Measurements from ENCODE around the gene MAJIN. TPM values are rescaled to one million over a fixed set of nuclear protein-coding genes. Genes with fewer than 3 reads are reported as not detected.

Gene MAJIN
- total RNA-seq, 1 experiment from 2014 or later = not detected

- no peak overlapping the region for H3K4me3 Mint-ChIP-seq
- TF ChIP-seq NR1H2 (CRISPR knock-in tag; IDR thresholded peaks at IDR 0.05) (no peak), CREB1 (CRISPR knock-in tag; IDR thresholded peaks at IDR 0.05) (no peak), ELF4 (CRISPR knock-in tag; IDR thresholded peaks at IDR 0.05; ENCODE audit: low read depth) (no peak), IRF2 (CRISPR knock-in tag; IDR thresholded peaks at IDR 0.05; ENCODE audit: borderline replicate concordance, low read depth) (no peak), ZNF219 (CRISPR knock-in tag; IDR thresholded peaks at IDR 0.05; ENCODE audit: borderline replicate concordance) (no peak), NFE2L1 (CRISPR knock-in tag; IDR thresholded peaks at IDR 0.05) (no peak), SP1 (CRISPR knock-in tag; conservative IDR thresholded peaks at IDR 0.05) (no peak)
- TF ChIP-seq, protein P1, sequence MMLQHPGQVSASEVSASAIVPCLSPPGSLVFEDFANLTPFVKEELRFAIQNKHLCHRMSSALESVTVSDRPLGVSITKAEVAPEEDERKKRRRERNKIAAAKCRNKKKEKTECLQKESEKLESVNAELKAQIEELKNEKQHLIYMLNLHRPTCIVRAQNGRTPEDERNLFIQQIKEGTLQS (CRISPR knock-in tag; conservative IDR thresholded peaks at IDR 0.05) = no peak
- TF ChIP-seq, protein P2, sequence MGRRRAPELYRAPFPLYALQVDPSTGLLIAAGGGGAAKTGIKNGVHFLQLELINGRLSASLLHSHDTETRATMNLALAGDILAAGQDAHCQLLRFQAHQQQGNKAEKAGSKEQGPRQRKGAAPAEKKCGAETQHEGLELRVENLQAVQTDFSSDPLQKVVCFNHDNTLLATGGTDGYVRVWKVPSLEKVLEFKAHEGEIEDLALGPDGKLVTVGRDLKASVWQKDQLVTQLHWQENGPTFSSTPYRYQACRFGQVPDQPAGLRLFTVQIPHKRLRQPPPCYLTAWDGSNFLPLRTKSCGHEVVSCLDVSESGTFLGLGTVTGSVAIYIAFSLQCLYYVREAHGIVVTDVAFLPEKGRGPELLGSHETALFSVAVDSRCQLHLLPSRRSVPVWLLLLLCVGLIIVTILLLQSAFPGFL (CRISPR knock-in tag; IDR thresholded peaks at IDR 0.05; ENCODE audit: borderline replicate concordance) = no peak
- TF ChIP-seq, protein P3, sequence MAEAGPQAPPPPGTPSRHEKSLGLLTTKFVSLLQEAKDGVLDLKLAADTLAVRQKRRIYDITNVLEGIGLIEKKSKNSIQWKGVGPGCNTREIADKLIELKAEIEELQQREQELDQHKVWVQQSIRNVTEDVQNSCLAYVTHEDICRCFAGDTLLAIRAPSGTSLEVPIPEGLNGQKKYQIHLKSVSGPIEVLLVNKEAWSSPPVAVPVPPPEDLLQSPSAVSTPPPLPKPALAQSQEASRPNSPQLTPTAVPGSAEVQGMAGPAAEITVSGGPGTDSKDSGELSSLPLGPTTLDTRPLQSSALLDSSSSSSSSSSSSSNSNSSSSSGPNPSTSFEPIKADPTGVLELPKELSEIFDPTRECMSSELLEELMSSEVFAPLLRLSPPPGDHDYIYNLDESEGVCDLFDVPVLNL (CRISPR knock-in tag; IDR thresholded peaks at IDR 0.05; ENCODE audit: borderline replicate concordance, low read depth) = no peak
- TF ChIP-seq, protein P4, sequence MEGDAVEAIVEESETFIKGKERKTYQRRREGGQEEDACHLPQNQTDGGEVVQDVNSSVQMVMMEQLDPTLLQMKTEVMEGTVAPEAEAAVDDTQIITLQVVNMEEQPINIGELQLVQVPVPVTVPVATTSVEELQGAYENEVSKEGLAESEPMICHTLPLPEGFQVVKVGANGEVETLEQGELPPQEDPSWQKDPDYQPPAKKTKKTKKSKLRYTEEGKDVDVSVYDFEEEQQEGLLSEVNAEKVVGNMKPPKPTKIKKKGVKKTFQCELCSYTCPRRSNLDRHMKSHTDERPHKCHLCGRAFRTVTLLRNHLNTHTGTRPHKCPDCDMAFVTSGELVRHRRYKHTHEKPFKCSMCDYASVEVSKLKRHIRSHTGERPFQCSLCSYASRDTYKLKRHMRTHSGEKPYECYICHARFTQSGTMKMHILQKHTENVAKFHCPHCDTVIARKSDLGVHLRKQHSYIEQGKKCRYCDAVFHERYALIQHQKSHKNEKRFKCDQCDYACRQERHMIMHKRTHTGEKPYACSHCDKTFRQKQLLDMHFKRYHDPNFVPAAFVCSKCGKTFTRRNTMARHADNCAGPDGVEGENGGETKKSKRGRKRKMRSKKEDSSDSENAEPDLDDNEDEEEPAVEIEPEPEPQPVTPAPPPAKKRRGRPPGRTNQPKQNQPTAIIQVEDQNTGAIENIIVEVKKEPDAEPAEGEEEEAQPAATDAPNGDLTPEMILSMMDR (IDR thresholded peaks at IDR 0.05) = no peak
- TF ChIP-seq, protein P5, sequence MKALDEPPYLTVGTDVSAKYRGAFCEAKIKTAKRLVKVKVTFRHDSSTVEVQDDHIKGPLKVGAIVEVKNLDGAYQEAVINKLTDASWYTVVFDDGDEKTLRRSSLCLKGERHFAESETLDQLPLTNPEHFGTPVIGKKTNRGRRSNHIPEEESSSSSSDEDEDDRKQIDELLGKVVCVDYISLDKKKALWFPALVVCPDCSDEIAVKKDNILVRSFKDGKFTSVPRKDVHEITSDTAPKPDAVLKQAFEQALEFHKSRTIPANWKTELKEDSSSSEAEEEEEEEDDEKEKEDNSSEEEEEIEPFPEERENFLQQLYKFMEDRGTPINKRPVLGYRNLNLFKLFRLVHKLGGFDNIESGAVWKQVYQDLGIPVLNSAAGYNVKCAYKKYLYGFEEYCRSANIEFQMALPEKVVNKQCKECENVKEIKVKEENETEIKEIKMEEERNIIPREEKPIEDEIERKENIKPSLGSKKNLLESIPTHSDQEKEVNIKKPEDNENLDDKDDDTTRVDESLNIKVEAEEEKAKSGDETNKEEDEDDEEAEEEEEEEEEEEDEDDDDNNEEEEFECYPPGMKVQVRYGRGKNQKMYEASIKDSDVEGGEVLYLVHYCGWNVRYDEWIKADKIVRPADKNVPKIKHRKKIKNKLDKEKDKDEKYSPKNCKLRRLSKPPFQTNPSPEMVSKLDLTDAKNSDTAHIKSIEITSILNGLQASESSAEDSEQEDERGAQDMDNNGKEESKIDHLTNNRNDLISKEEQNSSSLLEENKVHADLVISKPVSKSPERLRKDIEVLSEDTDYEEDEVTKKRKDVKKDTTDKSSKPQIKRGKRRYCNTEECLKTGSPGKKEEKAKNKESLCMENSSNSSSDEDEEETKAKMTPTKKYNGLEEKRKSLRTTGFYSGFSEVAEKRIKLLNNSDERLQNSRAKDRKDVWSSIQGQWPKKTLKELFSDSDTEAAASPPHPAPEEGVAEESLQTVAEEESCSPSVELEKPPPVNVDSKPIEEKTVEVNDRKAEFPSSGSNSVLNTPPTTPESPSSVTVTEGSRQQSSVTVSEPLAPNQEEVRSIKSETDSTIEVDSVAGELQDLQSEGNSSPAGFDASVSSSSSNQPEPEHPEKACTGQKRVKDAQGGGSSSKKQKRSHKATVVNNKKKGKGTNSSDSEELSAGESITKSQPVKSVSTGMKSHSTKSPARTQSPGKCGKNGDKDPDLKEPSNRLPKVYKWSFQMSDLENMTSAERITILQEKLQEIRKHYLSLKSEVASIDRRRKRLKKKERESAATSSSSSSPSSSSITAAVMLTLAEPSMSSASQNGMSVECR (CRISPR knock-in tag; IDR thresholded peaks at IDR 0.05; ENCODE audit: borderline replicate concordance) = no peak
- TF ChIP-seq, protein P6, sequence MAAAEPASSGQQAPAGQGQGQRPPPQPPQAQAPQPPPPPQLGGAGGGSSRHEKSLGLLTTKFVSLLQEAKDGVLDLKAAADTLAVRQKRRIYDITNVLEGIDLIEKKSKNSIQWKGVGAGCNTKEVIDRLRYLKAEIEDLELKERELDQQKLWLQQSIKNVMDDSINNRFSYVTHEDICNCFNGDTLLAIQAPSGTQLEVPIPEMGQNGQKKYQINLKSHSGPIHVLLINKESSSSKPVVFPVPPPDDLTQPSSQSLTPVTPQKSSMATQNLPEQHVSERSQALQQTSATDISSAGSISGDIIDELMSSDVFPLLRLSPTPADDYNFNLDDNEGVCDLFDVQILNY (CRISPR knock-in tag; IDR thresholded peaks at IDR 0.05) = no peak
- H3K9me3 Mint-ChIP-seq = no peaks in the 10 kb centered on the region
- CTCF ChIA-PET = interaction anchor here (1.3 to 3.7 kb wide), 2 partner anchors 65 to 144 kb away, joined by 3 to 28 read pairs; partner anchors contain the start of gene BATF2
- peaks cover 3% of the 10 kb centered on the region for H3K36me3 Mint-ChIP-seq
- ATAC-seq = no peak
- no peak overlapping the region for H3K27ac Mint-ChIP-seq
- POLR2A ChIA-PET = no interaction called here
- H3K27me3 Mint-ChIP-seq (ENCODE audit: low read depth) = no peaks in the 10 kb centered on the region
- peaks cover 24% of the 10 kb centered on the region for H3K4me1 Mint-ChIP-seq
- no peak for DNase-seq (ENCODE audit: low spot score)
Measured at GRCh38 chr11:64932324-64932723, 39.6 kb downstream of the MAJIN start.

- ChIA-PET CTCF (interaction anchor here (0.7 kb wide), 1 partner anchor 85 kb away, joined by 3 read pairs; no protein-coding TSS in a partner anchor), POLR2A (no interaction called here)
- Mint-ChIP-seq H3K27me3 (ENCODE audit: low read depth) (no peaks in the 10 kb centered on the region), H3K27ac (no peak overlapping the region), H3K4me3 (no peak overlapping the region), H3K9me3 (no peaks in the 10 kb centered on the region), H3K36me3 (peaks cover 3% of the 10 kb centered on the region), H3K4me1 (peaks cover 19% of the 10 kb centered on the region)
- ATAC-seq (no peak), DNase-seq (ENCODE audit: low spot score) (no peak)
- no peak for TF ChIP-seq STAT6 (CRISPR knock-in tag; conservative IDR thresholded peaks at IDR 0.05; ENCODE audit: low read depth)
- TF ChIP-seq GABPB1 (CRISPR knock-in tag; IDR thresholded peaks at IDR 0.05) = no peak
Measured at GRCh38 chr11:64931290-64931689, 40.6 kb downstream of the MAJIN start.

Data from WTC11 (cell line).